H9 (cell line): ENCODE results near the gene PHLDA2. TPM values are rescaled to one million over a fixed set of nuclear protein-coding genes. Genes with fewer than 3 reads are reported as not detected.

ENCODE experiments used
- DNase-seq: peaks from one replicate; pipeline ENCODE4 v3.0.0-alpha.2; 2017
- H2AFZ ChIP-seq: one replicate; pipeline ENCODE4 v1.6.1; 2013; ENCODE audit warnings: mild to moderate bottlenecking, low read length, control low read depth, moderate library complexity
- H2AK5ac ChIP-seq: 2 replicates; pipeline ENCODE4 v1.6.1; 2013; ENCODE audit warnings: low read length, control low read depth, mixed read lengths; ENCODE audit not compliant: insufficient read length
- H2BK120ac ChIP-seq: one replicate; pipeline ENCODE4 v1.6.1; 2013; ENCODE audit warnings: low read depth, mild to moderate bottlenecking, low read length, control low read depth, inconsistent platforms; ENCODE audit not compliant: poor library complexity, severe bottlenecking
- H2BK12ac ChIP-seq: 2 replicates; pipeline ENCODE4 v1.6.1; 2013; ENCODE audit warnings: low read length, control low read depth, mixed read lengths, low read depth; ENCODE audit not compliant: insufficient read length
- H2BK15ac ChIP-seq: 2 replicates; pipeline ENCODE4 v1.6.1; 2013; ENCODE audit warnings: low read depth, low read length, control low read depth
- H2BK20ac ChIP-seq: one replicate; pipeline ENCODE4 v1.6.1; 2013; ENCODE audit warnings: low read depth, mild to moderate bottlenecking, low read length, control low read depth, inconsistent platforms; ENCODE audit not compliant: poor library complexity, severe bottlenecking
- H2BK5ac ChIP-seq: 2 replicates; pipeline ENCODE4 v1.6.1; 2013; ENCODE audit warnings: low read length, control low read depth, mixed read lengths; ENCODE audit not compliant: insufficient read length
- H3K14ac ChIP-seq: 2 replicates; pipeline ENCODE4 v1.6.1; 2013; ENCODE audit warnings: low read length, control low read depth; ENCODE audit not compliant: insufficient read depth
- H3K18ac ChIP-seq: 2 replicates; pipeline ENCODE4 v1.6.1; 2013; ENCODE audit warnings: low read depth, mild to moderate bottlenecking, mixed read lengths, low read length, control low read depth; ENCODE audit not compliant: insufficient read length
- H3K23ac ChIP-seq: 2 replicates; pipeline ENCODE4 v1.6.1; 2013; ENCODE audit warnings: low read length, control low read depth, mixed read lengths, low read depth; ENCODE audit not compliant: insufficient read length
- H3K23me2 ChIP-seq: 2 replicates; pipeline ENCODE4 v1.6.1; 2013; ENCODE audit warnings: low read depth, mild to moderate bottlenecking, mixed read lengths, low read length, control low read depth; ENCODE audit not compliant: insufficient read length, poor library complexity, severe bottlenecking
- H3K27ac ChIP-seq: 2 replicates; pipeline ENCODE4 v1.5.1; 2013; ENCODE audit warnings: low read length, control low read depth, mixed read lengths, low read depth; ENCODE audit not compliant: insufficient read length
- H3K27me3 ChIP-seq: 2 replicates; pipeline ENCODE4 v1.6.1; 2013; ENCODE audit warnings: low read length, control low read depth, inconsistent platforms; ENCODE audit not compliant: insufficient read depth
- H3K4ac ChIP-seq: 2 replicates; pipeline ENCODE4 v1.6.1; 2013; ENCODE audit warnings: low read depth, mild to moderate bottlenecking, control low read depth, inconsistent platforms, low read length, moderate library complexity
- H3K4me1 ChIP-seq: 2 replicates; pipeline ENCODE4 v1.6.1; 2013; ENCODE audit warnings: low read length, control low read depth, inconsistent platforms; ENCODE audit not compliant: insufficient read depth
- H3K4me2 ChIP-seq: 2 replicates; pipeline ENCODE4 v1.6.1; 2013; ENCODE audit warnings: low read length, control low read depth, mixed read lengths; ENCODE audit not compliant: insufficient read length, insufficient read depth
- H3K56ac ChIP-seq: 2 replicates; pipeline ENCODE4 v1.6.1; 2013; ENCODE audit warnings: low read depth, mild to moderate bottlenecking, mixed read lengths, low read length, control low read depth; ENCODE audit not compliant: insufficient read length
- H3K79me1 ChIP-seq: 2 replicates; pipeline ENCODE4 v1.6.1; 2013; ENCODE audit warnings: low read depth, mild to moderate bottlenecking, moderate library complexity, low read length, control low read depth, inconsistent platforms; ENCODE audit not compliant: insufficient read depth, poor library complexity, severe bottlenecking
- H3K79me2 ChIP-seq: 2 replicates; pipeline ENCODE4 v1.6.1; 2013; ENCODE audit warnings: low read length, control low read depth, inconsistent platforms; ENCODE audit not compliant: insufficient read depth
- H3K9ac ChIP-seq: 2 replicates; pipeline ENCODE4 v1.6.1; 2013; ENCODE audit warnings: low read length, control low read depth, mixed read lengths; ENCODE audit not compliant: insufficient read length; ENCODE audit errors: extremely low read depth
- H3K9me3 ChIP-seq: one replicate; pipeline ENCODE4 v1.6.1; 2013; ENCODE audit warnings: low read depth, low read length, inconsistent platforms; ENCODE audit not compliant: control insufficient read depth
- H3T11ph ChIP-seq: one replicate; pipeline ENCODE4 v1.6.1; 2013; ENCODE audit warnings: mild to moderate bottlenecking, low read length, control low read depth, inconsistent platforms
- H4K20me1 ChIP-seq: one replicate; pipeline ENCODE4 v1.6.1; 2013; ENCODE audit not compliant: control insufficient read depth, insufficient read length, insufficient read depth
- H4K5ac ChIP-seq: 2 replicates; pipeline ENCODE4 v1.6.1; 2013; ENCODE audit warnings: low read depth, mild to moderate bottlenecking, mixed read lengths, low read length, control low read depth; ENCODE audit not compliant: insufficient read length
- H4K8ac ChIP-seq: replicated peaks from 2 replicates; pipeline ENCODE4 v1.6.1; 2013; ENCODE audit warnings: low read length, control low read depth, mixed read lengths, low read depth; ENCODE audit not compliant: insufficient read length
- H4K91ac ChIP-seq: 2 replicates; pipeline ENCODE4 v1.6.1; 2013; ENCODE audit warnings: low read depth, mild to moderate bottlenecking, moderate library complexity, mixed read lengths, low read length, control low read depth; ENCODE audit not compliant: insufficient read length
- H3K27ac Mint-ChIP-seq, 3 experiments: 2 replicates in 2 of 3; 3 replicates in 1 of 3; pipeline ENCODE4 v1.8.0; 2020 to 2021; ENCODE audit warnings: mixed read lengths in 3 of 3, mild to moderate bottlenecking in 1 of 3, moderate library complexity in 1 of 3
- H3K27me3 Mint-ChIP-seq: 2 replicates; pipeline ENCODE4 v1.8.0; 2021; ENCODE audit warnings: low read depth, mild to moderate bottlenecking, moderate library complexity, mixed read lengths
- H3K36me3 Mint-ChIP-seq, 3 experiments: 2 replicates in 2 of 3; 3 replicates in 1 of 3; pipeline ENCODE4 v1.8.0; 2020 to 2021; ENCODE audit warnings: low read depth in 3 of 3, mixed read lengths in 3 of 3; ENCODE audit not compliant: insufficient read depth in 1 of 3
- H3K4me1 Mint-ChIP-seq, 2 experiments: 2 replicates each; pipeline ENCODE4 v1.8.0; 2020; ENCODE audit warnings: mixed read lengths in 2 of 2
- H3K4me3 Mint-ChIP-seq, 2 experiments: 2 replicates in 1 of 2; 3 replicates in 1 of 2; pipeline ENCODE4 v1.8.0; 2020 to 2021; ENCODE audit warnings: mild to moderate bottlenecking in 2 of 2, mixed read lengths in 2 of 2, moderate library complexity in 1 of 2
- H3K9me3 Mint-ChIP-seq, 2 experiments: 2 replicates in 1 of 2; 3 replicates in 1 of 2; pipeline ENCODE4 v1.8.0; 2020; ENCODE audit warnings: mild to moderate bottlenecking in 2 of 2, mixed read lengths in 2 of 2, moderate library complexity in 1 of 2
- WGBS: extraction: QIAGEN DNeasy Blood & Tissue Kit; methylation state at CpG from one replicate; pipeline ENCODE4 v1.1.7; 2013; ENCODE audit warnings: missing lambda C conversion rate, low lambda C conversion rate, mixed read lengths; ENCODE audit not compliant: insufficient read length; ENCODE audit errors: extremely low coverage; 5-methylcytosine and 5-hydroxymethylcytosine counted together
- total RNA-seq: library from RNA; stranded (reverse); gene quantifications from 2 replicates; pipeline ENCODE4 v1.2.1, GENCODE V29; 2021
- TF ChIP-seq, protein P1 (sequence below): fragments of 200-600 bp; sonication (generic); conservative IDR thresholded peaks from 3 replicates; pipeline ENCODE4 v1.8.0; 2021; ENCODE audit warnings: antibody characterized with exemption, mild to moderate bottlenecking

PHLDA2 gene
- total RNA-seq, 1 experiment from 2014 or later: 42.8 TPM

DNA sequence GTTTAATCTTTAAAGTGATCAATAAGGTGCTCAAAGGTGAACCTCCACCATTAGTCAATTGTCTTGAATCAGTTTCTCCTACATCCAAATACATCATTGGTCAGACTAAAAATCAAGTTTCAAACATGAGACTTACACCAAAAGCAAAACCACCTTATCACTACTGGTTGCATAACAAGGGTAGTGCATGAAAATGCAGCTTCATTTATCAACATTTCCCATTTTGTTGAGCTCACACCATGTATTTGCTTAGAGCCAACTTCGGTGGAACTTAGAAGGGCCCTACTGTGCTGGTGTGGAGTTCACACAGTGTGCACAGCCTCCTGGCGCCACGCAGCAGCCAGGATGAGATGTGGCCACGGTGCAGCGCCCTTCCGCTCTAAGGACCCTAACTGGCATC, 23.1 kb upstream of the PHLDA2 start:
- Histone ChIP-seq H2BK15ac (no peak overlapping the region), H3K4me2 (no peak overlapping the region), H2AFZ (no peak overlapping the region), H3K27ac (no peak overlapping the region), H3K9ac (no peak overlapping the region), H2BK12ac (no peak overlapping the region), H3K27me3 (no peaks in the 10 kb centered on the region), H3K18ac (no peak overlapping the region), H2AK5ac (no peak overlapping the region), H3K23me2 (no peaks in the 10 kb centered on the region), H4K20me1 (no peaks in the 10 kb centered on the region), H3K79me1 (no peaks in the 10 kb centered on the region), H3K56ac (no peak overlapping the region), H3K4me1 (no peaks in the 10 kb centered on the region), H3K4ac (no peak overlapping the region), H3K9me3 (no peaks in the 10 kb centered on the region), H2BK20ac (no peak overlapping the region), H3T11ph (no peak overlapping the region), H2BK120ac (no peak overlapping the region), H4K8ac (no peak overlapping the region), H4K91ac (no peak overlapping the region), H4K5ac (no peak overlapping the region), H3K79me2 (no peaks in the 10 kb centered on the region; the same call in 1 of the 2 replicates), H3K23ac (no peak overlapping the region), H2BK5ac (no peak overlapping the region), H3K14ac (no peak overlapping the region)
- H3K27ac Mint-ChIP-seq: no peak overlapping the region
- TF ChIP-seq, protein P1, sequence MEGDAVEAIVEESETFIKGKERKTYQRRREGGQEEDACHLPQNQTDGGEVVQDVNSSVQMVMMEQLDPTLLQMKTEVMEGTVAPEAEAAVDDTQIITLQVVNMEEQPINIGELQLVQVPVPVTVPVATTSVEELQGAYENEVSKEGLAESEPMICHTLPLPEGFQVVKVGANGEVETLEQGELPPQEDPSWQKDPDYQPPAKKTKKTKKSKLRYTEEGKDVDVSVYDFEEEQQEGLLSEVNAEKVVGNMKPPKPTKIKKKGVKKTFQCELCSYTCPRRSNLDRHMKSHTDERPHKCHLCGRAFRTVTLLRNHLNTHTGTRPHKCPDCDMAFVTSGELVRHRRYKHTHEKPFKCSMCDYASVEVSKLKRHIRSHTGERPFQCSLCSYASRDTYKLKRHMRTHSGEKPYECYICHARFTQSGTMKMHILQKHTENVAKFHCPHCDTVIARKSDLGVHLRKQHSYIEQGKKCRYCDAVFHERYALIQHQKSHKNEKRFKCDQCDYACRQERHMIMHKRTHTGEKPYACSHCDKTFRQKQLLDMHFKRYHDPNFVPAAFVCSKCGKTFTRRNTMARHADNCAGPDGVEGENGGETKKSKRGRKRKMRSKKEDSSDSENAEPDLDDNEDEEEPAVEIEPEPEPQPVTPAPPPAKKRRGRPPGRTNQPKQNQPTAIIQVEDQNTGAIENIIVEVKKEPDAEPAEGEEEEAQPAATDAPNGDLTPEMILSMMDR: no peak
- no peak overlapping the region for H3K4me3 Mint-ChIP-seq
- peaks cover 13 to 15% of the 10 kb centered on the region in 2 experiments for H3K4me1 Mint-ChIP-seq
- no peak for DNase-seq
- H3K27me3 Mint-ChIP-seq: no peaks in the 10 kb centered on the region; the same call in 1 of the 2 replicates
- no CpG with 5 or more reads among the region's 6 CpGs for WGBS
- peaks cover 66 to 98% (median 92%) of the 10 kb centered on the region in 3 experiments for H3K36me3 Mint-ChIP-seq
- H3K9me3 Mint-ChIP-seq: no peaks in the 10 kb centered on the region
